ENCODE data around the gene ZBED2.
"Not testable (repeated sequence)": the region's sequence is repeated elsewhere in the genome, so short reads cannot be mapped to it uniquely, and the experiment has no call there.

DNA sequence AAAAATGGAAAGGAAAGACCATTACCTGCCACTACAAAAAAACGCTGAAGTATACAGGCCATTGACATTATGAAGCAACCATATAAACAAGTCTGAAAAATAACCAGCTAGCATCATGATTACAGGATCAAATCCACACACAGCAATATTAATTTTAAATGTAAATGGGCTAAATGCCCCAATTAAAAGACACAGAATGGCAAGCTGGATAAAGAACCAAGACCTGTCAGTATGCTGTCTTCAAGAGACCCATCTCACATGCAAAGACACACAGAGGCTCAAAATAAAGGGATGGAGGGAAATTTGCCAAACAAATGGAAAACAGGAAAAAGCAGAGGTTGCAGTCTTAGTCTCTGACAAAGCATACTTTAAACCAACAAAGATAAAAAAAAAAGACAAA is 33.9 kb upstream of the ZBED2 start:
- TF ChIP-seq, protein P1, sequence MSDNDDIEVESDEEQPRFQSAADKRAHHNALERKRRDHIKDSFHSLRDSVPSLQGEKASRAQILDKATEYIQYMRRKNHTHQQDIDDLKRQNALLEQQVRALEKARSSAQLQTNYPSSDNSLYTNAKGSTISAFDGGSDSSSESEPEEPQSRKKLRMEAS (IDR thresholded peaks at IDR 0.05; ENCODE audit: insufficient read depth, insufficient read length), result not testable (repeated sequence)
- not testable (repeated sequence) for TF ChIP-seq POLR2A (IDR thresholded peaks at IDR 0.05; ENCODE audit: low read depth, low read length)

All from endothelial cell of umbilical vein (primary cell).